HG03175 (cell line): ENCODE data around the gene HSPA1L.

Experiments used
- ATAC-seq: cut with Tn5 transposase; IDR thresholded peaks from one replicate; pipeline ENCODE4 v1.9.1; 2021; ENCODE audit warnings: mild to moderate bottlenecking, moderate library complexity; ENCODE audit not compliant: unreplicated experiment

Gene HSPA1L

DNA sequence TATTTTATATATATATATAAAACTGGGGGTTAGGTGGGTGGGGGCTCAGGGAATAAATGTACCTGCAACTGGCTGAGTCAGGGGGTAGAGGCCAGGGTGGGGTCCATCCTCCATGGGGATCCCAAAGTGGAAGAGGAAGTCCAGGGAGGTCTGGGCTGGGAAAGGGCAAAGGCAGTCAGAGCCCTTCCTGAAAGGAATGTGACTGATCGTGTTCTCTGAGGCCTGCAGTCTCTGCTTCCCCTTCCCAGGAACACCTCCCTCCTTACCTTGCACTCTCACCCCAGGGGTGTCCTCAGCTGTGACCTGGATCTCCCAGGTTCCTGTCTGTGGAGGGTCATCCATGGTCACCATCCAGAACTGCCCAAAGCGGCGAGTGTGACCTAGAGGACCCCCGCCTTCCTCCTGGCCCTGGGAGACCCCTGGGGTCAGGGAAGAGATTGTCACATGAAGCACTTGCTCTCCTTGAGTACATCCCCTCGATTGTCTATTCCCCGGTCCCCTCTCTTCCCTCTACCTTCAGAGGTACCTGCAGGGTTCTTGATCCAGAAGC lies 47.9 kb downstream of the HSPA1L start:
- no peak for ATAC-seq

DNA sequence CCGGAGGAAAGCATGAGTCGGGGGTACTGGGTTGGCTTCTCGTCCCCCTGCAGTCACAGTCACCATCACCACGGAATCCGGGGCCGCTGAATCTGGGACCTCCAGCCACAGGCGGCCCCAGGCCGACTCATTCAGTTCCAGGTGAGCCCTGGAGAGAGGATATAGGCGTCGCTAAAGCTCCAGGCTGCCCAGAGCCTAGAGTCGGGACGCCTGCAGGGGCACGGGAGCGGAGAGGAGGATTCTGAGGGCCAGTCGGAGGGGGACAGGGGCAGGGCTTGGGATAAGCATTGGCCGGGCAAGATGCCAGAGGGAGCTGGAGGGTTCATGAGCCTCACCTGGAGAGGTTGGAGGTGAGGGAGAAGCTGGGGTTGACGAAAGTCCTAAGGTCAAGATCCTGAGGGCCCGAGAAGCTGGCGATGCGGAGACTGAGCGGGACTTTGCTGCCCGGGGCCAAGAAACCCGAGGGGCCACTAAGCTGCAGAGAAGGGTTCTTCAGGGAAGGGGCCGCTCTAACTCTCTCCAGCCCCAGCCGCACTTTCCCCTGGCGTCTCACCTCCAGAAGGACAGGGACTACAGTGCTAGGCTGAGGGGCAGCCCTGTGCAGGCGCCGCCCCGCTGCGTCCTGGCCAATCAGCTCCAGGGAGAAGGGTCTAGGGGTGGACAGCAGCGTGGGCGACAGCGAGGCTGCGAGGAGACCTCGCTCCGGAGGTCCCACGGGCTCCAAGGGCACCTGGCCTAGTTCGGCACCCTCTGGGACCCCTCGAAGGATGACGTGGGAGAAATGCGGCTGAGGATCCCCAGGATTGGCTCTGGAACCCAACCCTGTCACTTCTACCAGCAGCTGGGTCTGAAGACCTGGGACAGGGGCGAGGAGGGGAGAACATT lies 48.9 kb downstream of the HSPA1L start:
- no peak for ATAC-seq

DNA sequence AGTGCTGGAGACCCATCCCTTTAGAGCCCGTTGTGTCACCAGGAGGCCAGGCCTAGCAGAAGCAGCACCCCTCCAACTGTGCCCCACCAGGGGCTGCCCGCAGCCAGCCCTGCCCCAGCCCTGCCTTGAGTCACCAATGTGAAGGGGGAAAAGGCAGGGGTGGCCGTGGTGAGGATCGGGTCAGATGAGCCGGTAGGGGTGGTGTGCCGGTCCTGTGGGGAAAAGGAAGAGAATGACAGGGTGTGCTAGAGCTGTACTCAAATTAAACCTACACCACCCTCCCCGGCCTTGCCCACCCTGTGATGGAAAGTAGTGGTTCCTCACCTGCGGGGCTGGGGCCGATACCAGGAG lies 49.5 kb downstream of the HSPA1L start:
- no peak for ATAC-seq

DNA sequence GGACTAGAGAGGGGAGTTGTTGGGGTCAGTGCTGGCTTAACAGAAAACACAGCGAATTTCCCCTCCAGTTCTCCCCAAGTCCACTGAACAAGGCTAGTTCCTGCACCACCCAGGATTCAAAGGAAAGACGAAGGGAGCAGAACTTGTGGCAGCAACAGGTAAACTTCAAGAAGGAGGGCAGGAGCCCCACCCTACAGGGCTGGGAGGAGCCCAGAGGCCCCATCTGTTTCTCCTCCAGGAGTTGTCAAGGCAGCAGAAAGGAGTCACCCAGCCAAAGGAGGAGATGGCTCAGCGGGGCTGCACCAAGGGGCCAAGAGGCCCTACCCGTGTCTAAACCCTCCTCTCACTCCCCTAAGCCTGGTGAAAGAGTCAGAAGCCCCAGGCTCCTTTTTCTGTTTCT lies 50.9 kb downstream of the HSPA1L start:
- no peak for ATAC-seq

DNA sequence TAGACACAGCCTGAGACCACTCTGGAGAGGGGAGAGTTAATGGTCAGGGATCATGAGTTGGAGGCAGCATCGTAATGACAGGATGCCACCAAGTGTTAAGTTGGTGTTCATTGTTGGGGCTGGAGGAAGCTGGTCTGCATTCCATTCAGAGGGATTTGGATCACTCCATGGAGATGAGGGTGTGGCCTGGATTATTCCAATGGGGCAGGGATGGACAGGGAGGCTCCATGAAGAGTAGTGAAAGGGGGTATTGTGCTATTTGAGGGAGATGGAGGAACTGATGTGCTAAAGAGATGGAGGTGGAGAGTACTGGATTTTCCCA lies 51.5 kb downstream of the HSPA1L start:
- ATAC-seq, result no peak

DNA sequence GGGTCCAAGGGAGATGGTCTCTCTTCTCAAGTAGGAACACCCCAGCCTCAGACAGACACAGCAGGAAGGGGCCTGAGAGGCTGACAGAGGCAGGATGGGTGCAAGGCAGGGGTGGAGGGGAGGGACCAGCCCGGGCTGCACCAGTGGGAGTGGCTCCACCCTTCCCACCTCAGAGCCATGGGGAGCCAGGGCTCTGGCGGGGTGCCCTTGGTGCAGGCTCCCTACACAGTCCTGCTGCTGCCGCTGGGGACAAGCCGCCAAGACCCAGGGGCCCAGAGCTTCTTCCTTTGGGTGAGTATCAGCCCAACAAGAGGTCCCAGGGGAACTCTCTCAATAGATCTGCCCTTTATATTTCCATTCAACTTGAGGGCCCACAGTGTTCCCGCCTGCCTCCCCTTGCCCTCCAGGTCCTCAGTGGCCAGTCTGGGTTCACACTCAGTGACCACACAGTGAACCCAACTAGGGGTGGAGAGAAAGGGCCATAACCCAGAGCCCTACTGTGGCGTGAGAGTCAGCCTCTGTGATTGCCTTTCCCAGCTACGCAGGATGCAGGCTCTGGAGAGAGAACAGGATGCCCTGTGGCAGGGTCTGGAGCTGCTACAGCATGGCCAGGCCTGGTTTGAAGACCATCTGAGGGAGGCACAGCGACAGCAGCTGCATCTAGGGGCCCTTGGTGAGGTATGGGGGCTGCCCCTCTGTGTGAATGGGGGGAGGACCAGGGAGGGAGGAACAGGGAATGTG lies 52.0 kb downstream of the HSPA1L start:
- ATAC-seq, result no peak

DNA sequence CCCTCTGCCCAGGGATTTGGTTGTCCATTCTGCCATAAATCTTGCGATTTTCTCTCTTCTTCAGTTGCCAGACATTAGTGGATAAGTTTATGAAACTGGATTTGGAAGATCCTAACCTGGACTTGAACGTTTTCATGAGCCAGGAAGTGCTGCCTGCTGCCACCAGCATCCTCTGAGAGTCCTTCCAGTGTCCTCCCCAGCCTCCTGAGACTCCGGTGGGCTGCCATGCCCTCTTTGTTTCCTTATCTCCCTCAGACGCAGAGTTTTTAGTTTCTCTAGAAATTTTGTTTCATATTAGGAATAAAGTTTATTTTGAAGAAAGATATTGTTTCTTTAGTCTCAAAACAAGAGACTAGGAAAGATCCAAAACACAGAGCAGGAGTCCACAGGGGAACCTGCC lies 52.7 kb downstream of the HSPA1L start, which contains the start of gene SAPCD1:
SAPCD1 (plus strand) TSS at position 301 of the 400 bp plus-strand sequence. CDS start 399 bp downstream, outside the sequence.
- no peak for ATAC-seq

DNA sequence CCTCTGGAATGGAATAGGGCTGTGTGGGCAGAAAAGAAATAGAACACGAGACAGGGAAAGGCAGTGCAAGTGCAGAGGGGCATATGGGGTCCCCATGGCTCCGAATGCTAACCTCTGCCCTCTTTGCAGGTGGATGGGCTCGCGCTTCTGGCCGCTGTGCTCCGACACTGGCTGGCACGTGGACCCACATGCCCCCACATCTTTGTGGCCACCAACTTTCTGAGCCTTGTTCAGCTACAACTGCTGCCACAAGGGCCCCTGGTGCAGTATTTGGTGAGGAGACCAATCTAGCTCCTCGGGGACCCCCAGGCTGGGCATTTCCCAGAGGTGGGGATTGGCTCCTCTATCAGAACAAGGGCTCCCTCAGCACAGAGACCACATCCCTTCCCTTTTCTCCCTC lies 53.7 kb downstream of the HSPA1L start:
- ATAC-seq, result no peak

DNA sequence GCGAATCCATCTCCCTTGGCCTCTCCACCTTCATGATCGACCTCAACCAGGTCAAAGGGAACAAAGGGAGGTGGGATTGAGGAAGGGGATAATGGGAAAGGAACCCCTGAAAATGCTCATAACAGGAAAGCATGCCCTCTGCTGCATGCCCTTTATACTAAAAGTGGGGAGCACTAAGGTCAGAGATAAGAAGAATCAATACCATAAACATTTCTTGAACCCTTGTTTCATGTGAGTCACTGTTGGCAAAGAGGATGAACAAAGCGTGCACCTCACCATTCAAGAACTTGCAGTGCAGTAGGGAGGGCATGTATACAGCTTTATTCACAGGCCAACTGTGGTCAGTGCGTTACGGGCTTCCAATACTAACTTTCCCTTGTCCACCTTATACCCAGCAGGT lies 54.3 kb downstream of the HSPA1L start:
- ATAC-seq, result no peak
